CD8-positive, alpha-beta memory T cell (primary cell): ENCODE results near the gene NEXMIF. TPM values are rescaled to one million over a fixed set of nuclear protein-coding genes. Genes with fewer than 3 reads are reported as not detected.

Source experiments
- polyA plus RNA-seq: library from polyadenylated mRNA; unstranded; fragments of 300-500 nt; fragmentation: Illumina TruSeq; gene quantifications from one replicate; pipeline ENCODE4 v1.2.3, GENCODE V29; 2021
- total RNA-seq, 2 experiments: library from RNA; stranded (reverse); gene quantifications; one replicate each; pipeline ENCODE4 v1.2.3, GENCODE V29; 2021

The NEXMIF gene
- total and polyA plus RNA-seq, 3 experiments from 2014 or later, result 0.02 TPM; not detected in 2

Other genes starting within 250 kb of the NEXMIF start
- gene ABCB7, start 230.8 kb upstream of the NEXMIF start, total RNA-seq, result 10 to 100 TPM; 25.4 to 27.0 TPM
- gene ABCB7, start 230.8 kb upstream of the NEXMIF start, polyA plus RNA-seq, result 10.2 TPM